GM18517 (cell line): ENCODE measurements around the gene SLC7A1.
A peak's percentile ranks its signal among the peaks of the same experiment; 100 is the strongest.

Source experiments
- ATAC-seq: cut with Tn5 transposase; IDR thresholded peaks from one replicate; pipeline ENCODE4 v1.9.1; 2021; ENCODE audit warnings: mild to moderate bottlenecking, moderate library complexity; ENCODE audit not compliant: unreplicated experiment

Gene SLC7A1

DNA sequence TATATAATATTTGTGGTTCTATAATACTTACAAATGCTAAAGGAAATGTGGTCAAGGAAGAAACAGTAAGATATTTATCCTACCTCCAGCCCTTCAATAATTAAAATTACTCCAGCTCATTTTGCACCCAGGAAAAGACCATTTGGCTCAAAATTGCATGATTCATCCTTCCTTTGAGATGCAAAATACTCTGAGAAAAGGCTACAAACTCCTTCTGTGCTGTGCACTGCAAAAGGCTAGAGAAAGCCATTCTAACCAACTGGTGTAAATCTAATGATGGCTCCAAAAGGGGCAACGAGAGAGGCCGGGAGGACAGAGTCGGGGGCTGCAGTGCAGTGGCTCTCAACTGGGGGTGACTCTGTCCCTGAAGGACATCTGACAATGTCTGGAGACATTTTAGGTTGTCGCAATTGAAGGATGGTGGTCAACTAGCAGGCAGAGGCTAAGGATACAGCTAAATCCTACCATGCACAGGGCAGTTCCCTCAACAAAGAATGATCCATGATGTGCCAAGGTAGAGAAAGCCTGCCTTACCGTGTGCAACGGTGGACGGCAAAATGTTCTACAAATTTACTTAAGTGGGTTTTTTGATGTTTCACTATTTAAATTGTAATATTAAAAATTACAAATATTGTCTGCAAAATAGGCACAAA is 32.6 kb downstream of the SLC7A1 start:
- ATAC-seq = no peak

DNA sequence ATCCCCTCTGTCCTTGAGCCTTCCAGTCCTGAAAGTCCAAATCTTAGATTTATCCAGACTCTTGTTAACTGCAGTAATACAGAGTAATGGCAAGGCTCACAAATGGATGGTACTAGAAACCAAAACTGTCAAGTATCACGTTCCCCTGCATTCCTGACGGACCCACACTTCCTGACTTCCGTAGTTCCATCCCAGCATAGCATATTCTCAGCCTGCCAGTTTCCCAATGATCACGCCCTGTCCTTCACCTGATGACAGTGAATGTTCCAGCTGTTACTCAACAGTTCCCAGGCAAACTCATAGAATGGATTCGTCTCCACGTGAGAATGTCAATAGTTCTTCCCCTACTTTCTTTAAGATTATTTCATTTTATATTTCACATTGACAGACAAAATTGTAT is 33.6 kb downstream of the SLC7A1 start:
- no peak for ATAC-seq

DNA sequence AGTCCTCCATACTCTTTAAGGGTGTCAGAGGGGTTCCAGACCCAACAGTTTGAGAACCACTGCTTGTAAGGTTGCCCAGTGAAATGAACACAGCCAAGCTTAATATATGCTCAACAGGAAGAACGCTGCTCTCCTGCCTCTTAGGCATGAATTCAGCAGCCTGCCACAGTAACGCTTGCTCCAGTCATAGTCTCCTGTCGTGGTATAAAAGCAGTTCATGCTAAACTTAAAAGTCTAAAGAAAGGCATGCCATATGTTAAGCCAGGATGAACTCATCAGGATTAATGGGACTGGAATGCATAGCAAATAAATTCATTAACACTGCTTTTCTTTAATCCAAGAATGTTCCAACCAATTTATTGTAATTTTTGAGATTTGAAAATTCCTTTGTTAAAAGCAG is 38.7 kb downstream of the SLC7A1 start:
- no peak for ATAC-seq

DNA sequence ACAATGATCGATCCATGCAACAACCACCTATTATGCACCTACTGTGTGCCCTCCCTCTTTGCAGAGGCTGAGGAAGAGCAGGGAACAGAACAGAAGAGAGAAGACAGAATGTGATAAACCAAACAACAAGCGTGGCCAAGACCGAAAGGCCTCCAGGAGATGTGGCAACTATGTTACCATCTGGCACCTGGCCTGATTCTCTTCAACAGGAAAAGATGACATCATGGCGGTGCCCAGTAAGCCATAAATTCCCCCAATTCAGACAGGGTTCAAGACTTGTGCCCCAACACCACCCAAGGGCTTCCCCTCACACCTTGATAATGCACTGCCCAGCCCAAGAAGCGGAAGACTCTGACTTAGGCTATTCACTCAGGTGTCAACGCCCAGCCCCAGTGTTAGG is 44.3 kb downstream of the SLC7A1 start:
- no peak for ATAC-seq

DNA sequence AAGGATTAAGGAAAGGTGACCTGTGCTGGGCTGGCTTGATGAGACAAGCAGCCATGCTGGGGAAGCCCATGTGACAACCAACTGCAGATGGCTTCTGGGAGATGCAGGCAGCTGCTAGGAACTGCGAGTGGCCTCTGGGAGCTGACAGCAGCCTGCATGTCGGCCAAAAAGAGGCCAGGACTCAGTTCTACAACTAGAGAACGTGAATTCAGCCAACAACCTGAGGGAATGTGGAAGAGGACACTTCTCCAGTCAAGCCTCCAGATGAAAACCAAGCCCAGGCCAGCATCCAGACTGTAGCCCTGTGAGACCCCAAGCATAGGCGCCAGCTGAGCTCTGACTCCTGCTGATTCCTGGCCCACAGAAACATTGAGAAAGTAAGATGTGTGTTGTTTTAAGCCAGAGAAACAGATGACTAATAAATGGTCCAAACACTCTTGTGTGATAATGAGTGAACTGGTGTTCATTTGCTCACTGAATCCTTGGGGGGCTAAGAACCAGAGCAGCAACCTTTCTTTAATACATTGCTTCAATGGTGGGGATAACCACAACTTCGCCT is 45.0 kb downstream of the SLC7A1 start:
- ATAC-seq = no peak

DNA sequence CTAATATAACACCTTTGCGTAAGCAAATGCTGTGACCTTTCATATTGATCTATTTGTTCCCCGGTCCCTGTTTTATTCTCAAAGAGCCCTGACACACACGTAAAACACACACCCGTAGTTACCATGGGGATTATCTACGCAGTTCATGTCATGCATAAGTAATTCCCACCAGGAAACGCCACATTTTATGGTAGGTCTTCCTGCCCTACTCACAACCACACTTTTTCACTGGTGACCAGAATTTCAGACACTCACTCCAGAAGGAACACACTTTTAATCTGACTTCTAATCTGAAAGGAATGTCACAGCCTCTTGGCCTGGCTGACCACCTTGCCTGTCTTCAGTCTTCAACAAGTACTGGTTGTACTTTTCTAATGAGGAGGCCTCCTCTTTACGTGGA is 46.8 kb downstream of the SLC7A1 start:
- no peak for ATAC-seq

DNA sequence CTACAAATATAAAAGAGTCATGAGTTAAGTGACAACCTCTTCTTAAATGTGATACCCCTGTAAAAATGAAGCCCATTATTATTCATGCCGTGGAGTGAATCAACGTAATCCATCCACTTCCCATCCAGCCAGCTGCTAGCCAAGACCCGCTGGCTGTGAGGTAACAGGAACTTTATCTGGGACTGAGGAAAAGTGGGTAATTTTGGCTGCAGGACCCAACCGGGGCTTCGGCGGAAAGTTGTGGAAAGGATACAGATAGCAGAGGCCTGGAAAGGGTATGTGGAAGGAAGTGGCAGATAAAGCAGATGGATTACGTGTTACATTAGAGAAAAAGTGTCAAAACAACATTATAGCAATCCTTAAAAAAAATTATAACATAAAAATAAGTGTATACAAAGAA is 48.3 kb downstream of the SLC7A1 start:
- ATAC-seq = no peak

DNA sequence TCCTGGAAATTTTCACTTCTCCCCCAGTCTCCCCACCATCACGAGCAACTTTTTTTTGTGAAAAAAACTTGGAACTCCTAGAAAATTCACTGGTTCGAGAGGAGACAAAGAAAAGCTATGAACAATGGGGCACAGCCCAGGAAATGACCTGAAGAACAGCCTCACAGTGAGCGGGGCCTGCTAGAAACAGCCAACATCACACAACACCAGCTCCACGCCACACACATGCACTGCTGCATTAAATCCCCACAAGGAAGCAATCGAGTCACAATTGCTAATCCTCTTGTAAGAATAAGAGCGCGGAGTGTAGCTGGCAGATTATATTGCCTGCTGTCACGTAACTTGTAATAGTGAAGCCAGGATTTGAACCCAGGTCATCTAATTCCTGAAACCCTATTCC is 48.8 kb downstream of the SLC7A1 start:
- ATAC-seq = no peak

DNA sequence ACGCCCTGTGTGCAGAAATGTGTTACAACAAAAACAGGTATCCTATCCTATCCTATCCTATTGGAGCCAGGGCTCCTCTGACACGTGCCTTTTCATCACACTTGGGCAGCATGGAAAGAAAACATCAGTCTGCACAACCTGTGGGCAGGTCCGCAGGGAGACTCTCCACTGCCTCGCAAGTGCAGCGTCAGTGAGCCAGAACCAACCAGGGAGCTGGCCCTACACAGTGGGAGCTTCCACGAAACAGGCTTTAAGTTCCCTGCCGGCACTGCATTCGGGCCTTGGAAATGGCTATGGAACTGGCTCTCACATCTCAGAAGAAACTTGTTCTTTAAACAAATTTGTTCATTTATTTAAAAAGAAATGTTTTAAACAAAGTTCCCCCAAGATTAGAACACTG is 49.5 kb downstream of the SLC7A1 start:
- ATAC-seq = no peak

DNA sequence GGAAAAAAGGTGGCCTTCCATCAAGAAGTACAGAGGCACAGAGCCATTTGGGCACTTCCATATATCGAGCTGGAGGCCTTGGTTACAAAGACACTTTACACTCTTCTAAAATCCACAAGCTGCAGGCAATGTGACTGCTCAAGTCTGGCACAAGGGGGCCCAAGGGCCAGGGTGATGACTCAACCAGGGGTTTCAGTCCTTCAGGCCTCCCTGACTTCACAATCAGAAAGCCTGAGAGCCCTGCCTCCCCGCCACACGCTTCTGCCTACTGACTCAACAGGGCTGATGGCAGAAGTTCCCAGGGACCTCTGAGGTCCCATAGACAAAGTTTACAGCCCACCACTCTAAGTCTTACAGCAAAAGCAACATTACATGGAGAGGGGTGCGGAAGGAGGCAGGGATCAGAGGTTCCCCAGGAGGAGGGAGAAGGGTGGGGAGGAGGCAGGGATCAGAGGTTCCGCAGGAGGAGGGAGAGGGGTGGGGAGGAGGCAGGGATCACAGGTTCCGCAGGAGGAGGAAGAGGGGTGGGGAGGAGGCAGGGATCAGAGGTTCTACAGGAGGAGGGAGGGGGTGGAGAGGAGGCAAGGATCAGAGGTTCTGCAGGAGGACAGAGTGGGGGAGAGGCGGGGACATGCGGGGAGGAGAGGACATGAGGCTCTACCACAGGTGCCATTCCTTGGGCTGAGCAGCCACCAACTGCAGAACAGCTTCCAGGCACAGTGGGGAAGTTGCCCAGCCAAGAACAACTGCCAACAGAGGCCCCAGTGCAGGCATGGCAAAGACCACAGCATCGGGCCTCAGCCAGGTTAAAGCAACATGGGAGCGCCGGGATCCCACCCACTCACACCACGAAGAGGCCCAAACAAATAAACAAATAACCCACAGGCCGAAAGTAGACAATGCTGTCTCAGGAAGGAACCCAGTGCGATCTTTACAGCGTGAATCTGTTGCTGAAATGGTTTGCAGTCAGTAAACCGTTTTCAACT is 52.0 kb downstream of the SLC7A1 start:
- peak; percentile 98 for ATAC-seq

DNA sequence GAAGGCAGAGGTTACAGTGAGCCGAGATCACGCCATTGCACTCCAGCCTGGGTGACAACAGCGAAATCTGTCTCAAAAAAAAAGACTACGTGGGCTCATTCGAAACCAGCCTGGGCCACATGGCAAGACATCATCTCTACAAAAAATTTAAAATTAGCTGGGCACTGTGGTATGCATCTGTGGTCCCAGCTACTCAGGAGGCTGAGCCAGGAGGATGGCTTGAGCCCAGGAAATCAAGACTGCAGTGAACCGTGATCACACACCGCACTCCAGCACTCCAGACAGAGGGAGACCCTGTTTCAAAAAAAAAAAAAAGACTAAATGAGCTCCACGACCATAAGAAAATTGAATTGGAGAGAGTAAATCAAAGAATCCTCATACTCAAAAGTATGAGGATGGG is 53.1 kb downstream of the SLC7A1 start:
- ATAC-seq = no peak

DNA sequence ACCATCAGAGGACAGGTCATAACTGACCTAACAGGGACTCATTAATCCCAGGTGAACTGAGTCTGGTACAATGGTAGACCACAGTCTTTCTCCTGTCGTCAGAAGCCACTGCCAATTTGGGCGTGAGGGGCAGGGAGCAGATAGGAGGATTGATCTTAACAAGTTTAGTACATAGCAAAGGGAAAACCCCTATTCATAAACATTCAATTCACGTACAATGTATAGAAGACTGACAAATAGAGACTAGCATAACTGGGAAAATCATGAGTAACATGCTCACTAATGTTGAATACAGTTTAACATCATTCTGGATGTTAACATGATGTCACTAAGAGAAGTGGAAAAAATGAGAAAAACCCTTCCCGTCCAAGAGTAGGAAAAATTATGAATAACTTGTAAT is 54.1 kb downstream of the SLC7A1 start:
- no peak for ATAC-seq

DNA sequence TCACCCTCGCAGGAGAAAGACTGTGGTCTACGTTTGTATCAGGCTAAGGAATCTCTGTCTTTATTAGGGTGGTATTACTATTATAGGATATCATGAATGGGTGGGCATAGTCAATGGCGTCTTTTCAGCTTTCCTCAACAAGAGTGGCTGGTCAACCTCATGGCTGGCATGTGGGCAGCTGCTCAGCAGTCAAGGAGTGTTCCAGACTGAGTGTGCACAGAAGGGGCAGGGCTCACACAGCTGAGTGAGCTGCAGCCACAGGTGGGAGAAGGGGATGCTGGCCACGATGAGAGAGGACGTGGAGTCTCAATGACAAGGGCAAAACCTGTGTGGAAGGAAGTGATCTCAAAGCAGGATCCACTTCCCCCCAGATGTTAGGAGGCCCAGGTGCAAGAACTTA is 54.7 kb downstream of the SLC7A1 start:
- no peak for ATAC-seq

DNA sequence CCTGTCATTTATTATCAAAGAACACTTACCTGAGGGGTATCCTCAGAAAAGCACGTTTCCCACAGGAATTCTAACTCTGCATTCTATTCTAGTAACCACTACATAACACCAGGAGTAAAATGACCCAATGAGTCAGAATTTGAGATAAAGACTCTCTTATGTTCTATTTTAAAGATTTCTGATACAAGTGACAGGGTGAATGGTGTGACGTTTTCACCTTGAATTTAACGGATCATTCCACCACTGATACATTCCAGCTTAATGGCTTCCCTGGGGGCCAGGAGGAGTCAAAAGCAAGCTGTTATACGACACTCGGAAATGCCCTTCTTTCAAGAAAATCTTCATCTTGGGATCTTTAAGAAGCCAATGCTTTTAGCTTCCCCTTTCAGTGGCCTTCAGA is 55.2 kb downstream of the SLC7A1 start:
- no peak for ATAC-seq

DNA sequence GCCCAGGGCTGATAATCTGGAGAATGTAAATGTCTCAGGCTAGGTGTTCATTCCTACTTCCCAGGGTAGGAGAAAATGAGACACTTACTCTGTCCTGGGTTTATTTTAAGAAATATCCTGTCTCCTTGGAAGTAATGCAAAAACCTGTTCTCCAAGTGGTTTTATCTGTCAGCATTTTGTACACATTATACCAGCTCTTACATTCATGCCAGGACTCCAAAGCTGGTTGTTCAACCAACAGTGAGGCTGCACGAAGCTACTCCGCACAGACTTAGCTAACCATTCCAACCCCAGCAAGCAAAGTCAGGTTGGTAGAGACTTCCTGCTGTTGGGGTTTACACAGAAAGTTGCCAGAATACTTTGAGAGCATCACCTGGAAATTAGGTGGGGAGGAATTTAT is 55.6 kb downstream of the SLC7A1 start:
- no peak for ATAC-seq

DNA sequence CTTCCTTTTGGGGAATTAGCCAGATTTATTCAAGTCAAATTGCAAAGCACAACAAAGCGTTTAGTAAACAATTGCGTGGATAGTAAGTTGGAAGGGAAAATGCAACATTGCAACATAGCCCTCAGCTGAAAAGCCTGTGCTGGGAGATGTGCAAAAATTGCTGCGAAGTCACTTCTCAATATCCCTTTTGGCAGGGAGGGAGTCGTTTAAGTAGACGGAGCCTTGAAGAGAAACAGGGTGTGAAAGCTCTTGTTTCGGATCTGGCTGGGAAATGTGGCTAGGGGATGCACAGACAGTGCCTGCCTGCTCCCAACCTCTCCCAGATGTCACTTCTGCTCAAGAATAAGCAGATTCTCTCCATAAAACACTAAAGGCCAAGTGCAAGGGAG is 56.8 kb downstream of the SLC7A1 start:
- no peak for ATAC-seq

DNA sequence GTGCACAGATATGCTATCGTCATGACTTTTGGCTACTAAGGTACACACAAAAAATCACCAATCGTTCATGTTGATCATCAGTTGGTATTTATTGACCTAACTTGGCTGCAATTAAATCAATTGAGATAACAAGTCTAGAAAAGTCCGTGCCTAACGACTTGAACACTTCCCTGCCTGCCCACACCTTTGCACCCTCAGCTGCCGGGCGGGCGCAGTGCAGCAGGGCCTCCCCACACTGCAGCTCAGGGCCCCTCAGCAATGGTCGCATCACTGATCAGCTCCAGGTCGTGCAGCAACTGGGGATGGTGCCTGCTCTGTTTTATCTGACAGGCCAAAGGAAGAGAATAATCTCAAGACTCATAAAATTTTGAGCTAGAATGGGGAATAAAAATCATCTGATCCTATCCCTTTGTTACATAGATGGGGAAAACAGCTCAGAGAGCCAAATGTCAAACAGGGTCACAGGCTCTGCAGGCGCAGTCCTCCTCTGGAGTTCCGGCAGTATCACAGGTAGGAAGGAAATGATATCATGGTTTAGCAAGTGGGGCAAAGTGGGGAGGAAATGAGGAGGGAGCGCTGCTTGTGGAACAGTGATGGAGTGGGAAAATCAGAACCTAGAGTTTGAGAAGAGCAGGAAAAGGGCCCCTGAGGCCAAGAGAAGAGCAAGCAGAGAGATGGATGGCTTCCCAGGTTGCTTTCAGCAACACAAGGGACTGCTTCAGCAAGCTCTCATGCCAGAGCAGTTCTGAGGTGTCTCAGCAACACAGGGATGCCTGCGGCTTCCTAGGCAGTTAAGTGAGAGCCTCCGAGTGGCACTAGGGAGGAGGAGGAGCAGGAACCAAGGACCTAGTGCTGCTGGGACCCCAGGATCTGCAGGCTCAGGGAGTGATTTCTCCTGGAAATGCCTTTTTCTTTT is 57.5 kb downstream of the SLC7A1 start:
- no peak for ATAC-seq

DNA sequence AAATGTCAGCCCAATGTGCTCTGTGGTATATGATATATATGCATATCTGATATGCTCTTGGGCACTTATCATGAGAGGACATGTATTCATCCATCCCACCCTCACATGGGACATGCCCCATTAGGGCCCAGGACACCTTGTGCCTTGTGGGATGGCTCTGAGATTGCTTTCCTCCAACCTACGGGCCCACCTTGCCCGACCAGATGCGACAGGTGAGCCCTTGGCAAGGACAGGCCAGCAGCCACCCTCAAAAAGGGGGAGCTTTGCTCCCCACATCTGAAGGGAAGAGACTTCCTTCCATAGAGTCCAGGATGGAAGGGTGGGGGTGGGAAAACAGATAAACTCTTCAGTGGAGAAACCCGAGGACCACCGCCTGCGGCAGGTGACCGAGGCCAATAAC is 58.6 kb downstream of the SLC7A1 start:
- no peak for ATAC-seq

DNA sequence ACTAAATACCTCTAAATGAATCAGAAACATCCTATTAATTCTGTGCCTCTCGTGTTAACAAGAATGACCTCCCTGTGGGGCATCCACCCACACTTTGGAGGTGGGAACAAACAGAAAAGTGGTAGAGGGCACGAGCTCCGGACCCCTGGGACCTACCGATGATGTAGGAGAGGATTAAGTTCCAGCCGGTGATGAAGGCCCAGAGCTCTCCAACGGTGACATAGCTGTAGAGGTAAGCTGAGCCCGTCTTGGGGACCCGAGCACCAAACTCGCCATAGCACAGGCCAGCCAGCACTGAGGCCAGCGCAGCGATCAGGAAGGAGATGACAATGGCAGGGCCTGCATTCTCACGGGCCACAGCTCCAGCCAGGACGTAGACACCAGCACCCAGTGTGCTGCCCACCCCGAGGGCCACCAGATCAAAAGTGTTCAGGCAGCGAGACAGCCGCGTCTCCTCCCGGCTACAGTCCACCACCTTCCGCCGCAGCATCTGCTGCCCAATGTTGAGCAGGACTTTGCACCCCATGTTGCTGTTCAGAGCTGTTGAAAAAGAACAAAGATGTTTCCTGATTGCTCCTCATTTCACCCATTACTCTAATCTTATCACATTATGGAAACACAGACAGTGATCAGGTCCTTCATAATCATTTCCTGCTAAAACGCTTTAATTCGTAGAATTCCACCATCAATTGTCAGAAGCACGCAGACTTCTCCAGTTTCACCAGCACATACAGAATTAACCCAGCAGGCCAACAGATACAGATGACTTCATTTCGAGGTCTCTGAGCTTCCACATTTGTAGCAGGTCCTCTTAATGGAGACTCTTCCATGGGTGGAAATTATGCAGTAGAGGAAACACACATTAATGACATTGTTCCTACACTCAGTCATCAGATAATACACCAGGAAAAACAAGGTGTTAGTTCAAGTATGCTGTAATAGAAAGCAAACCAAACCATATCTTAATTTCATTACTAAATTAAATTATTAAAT is 59.5 kb downstream of the SLC7A1 start:
- ATAC-seq = no peak

DNA sequence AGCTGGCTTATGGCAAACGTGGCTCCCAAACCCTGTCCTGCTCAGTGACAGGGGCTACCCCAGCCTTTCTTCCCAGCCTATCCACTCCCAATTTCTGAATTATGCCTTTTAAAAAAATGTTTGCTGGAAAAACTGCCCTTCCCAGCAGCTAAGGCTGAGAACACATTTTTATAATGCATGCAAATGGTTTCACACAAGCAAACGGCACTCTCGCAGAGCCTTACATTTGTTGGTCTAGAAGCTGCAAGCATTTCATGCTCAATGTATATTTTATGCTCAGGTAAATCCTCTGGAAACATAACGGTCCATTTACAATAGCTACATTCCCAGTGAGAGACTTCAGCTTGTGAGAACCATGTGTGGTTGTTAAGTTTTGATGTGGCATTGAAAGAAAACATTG is 61.4 kb downstream of the SLC7A1 start:
- no peak for ATAC-seq
